Fibroblast of skin of abdomen (primary cell): Measurements from ENCODE around the gene FNDC5.

Experiments
- DNase-seq: peaks from one replicate; pipeline ENCODE4 v3.0.0-alpha.2; 2013

The FNDC5 gene

DNA sequence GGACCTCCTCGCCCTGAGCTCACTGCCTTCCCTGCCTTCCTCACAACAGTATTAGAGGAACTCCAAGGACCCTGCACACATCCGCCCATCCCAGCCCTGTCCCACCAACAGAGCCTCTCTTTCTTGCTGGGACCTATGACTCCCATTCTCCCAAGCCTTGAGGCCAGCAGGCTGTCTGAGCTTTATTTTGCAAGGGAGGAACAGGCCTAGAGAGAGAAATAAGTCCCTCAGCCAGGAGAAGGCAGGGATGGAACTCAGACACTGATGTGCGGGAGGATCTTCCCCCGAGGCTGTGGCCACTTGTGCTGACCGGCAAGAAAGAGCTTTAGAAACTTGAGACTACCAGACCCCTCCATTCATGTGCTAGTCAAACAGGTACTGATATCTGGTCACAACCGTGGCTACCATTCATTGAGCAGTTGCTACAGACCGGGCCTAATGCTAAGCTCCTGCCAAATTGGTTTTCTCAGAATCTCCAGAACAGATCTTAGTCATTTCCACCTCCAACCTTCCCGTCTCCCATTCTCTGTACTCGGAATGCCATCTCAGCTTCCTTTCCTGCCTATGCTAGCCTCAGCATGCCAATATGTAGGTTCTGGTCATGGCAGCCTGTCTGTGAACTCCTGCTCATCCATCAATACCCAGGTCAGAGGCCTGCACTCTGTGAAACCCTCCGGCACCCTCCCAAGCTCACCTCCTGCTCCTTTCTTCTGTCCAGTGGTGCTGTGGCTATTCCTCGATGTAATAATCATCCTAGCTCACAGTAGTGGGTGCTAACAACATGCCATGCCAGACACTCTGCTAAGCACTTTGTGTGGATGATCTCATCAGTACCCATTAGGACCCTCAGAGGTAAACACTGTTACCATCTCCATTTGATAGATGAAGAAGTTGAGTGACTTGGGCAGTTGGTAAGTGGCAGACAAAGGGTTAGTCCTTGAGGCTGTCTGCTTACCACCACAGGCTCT, 26.7 kb upstream of the FNDC5 start:
- no peak for DNase-seq

DNA sequence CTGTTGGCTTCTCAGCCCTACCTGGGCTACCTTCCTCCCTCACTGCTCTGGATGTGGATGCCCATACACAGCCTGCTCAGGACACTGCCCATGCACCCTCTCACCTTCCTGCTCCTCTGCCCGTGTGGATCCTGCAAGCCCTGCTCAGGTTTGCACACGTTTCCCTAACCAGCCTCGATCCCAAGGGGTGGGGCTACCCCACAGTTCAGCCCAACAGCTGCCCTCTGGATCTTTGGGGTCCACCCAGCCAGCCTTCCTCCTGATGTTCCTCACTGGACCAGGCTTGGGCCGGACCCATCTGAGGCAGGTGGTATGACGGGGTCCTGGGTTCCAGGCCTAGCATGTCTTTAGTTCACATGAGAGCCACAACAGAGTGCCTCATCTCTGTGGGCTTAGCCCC, 25.7 kb upstream of the FNDC5 start:
- DNase-seq = no peak

DNA sequence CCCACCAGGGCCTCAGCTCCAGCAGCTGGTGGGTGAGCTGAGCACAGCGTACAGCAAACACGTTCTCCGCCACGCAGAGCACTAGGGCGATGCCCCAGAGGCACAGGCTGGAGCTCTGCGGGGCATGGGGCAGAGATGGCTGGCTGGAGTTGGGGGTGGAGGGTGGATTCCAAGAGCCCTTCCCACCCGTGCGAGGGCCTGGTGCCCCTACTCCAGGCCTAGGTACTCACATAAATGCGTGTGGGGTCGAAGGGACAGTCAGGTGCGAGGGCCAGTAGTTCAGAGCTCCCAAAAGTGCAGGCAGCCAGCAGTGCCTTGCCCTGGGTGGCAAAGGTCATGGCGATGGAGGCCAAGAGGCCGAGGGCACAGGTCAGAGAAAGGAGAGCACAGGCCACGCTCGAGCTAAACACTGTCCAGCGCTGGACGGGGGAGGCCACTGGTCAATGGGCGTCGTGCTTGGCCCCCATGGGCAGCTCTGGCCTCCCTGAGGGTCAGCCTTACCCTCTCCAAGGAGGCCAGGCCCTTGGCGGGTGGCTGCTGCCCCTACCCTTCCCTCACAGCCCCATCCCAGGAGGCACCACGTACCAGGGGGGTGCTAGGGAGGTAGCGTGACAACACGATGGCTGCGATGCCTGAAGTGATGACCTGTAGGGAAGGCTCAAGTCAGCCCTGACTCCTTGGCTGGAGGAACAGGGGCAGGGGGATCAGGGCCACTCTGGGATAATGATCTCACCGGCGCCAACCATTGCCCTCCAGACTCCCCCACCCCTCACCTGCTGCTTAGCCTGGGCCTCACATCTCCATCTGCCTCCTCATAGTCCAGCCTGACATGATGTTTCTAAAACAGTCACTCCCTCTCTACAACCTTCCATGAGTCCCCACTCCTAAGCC, 24.9 kb upstream of the FNDC5 start:
- DNase-seq = no peak

DNA sequence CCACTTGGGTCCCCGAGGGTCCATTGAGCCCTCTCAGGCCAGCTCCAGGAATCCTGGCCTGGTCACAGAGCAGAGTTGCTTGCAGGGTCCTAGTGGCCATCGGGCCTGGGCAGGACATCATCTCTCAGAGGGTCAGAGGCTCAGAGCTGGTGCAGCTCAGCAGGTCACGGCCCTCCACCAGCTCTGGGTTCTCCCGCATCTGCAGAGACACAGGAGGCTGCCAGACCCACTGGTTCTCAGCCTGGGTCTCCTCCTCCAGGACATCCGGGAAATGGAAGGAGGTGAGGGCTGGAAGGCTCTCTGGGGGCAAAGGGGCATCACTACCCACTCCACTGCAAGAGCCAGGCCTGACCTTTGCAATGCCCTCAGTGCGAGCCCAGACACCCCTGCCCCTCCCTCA, 24.0 kb upstream of the FNDC5 start:
- no peak for DNase-seq

DNA sequence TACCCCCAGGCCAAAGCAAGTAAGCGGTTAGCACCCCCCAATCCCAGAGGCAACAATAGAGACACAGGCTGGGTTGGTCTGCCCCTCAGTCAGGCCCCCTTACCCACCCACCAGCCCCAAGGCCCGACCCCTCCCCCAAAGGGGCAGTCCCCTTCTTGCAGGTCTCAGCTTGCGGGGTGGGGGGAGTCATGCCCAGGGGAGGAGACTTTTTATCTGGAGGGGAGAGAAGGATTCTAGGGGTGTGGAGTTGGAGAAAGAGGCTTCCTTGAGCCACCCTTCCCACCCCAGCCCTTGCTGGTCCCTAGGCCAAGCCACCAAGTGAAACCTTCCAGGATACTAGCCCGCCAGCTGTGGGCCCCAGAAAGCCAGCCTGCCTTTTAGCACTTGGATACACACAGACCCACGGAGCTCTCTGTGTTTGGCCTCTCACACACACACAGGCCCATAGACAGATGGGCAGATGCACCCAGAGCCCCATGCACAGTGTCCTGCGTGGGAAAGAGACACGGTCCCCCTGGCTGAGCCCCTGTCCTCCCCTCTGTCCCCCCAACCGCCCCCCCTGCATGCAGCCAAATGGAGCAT, 23.4 kb upstream of the FNDC5 start:
- no peak for DNase-seq

DNA sequence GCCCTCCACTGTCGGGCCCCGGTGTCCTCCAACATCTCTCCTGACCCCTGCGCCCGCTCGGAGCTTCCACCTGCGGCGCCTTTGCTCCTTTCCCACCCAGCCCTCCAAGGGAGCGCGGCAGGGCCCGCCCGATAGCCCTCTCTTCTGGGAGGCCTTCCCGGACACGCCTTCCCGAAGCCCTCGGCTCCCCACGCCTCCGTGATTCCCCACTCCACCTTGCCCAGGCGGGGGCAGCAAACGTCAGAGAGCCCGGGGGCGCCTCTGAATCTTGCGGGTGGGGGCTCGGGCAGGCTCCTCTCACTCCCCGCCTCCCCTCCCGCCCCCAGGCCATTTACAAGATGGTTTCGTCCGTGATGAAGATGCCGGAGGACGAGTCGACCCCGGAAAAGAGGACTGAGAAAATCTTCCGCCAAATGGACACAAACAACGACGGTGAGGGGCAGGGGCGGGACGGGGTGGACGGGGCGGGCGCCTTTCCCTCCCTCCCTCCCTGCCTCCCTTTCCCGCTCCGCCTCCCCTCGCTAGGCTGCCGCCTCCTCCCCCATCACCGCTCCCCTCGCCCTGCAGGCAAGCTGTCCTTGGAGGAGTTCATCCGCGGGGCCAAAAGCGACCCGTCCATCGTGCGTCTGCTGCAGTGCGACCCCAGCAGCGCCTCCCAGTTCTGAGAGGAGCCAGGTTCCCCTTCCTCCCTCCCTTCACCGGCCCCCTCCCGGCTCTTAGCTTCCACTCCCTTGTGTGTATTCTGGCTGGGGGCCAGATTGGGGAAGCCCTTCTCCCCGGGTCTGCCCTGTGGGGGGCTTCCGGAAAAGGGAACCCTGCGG, 22.7 kb upstream of the FNDC5 start:
- peak; percentile 22 for DNase-seq

DNA sequence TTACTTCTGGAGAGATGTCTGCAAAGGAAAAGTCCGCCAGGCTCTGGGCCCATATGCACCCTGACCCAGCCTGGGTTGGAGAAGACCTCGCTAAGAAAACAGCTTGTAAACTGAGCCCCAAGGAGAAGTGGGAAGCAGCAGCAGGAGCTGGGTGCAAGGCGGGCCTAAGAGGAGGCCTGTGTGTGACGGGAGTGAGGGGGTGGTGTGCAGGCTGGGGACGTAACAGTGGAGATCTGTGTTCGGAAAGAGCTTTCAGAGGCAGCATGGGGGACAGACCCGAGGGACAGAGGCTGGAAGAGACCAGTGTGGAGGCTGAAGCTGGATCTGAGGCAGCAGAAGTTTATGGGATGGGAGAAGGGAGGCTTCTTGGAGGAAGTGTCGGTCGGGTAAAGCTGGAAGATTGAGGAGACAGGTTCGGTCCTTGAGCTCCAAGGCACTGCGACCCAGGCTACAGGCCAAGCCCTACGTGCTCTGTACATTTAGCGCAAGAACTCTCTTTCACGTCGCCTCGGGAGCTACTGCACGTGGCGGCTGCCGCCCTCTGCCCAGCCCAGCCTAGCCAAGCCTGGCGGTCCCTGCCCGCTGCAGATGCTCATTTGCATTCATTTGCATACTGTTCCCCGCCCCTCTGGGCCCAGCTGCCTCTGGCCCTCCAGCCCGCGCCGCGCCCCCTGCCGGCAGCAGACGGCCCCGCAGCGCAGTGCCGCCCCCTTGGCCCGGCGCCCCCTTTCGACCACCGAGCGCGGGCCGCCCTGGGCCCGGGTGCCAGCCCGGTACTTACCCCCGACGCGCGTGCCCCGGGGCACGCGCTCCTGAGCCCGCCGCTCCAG, 21.9 kb upstream of the FNDC5 start:
- peak; percentile 21 for DNase-seq

DNA sequence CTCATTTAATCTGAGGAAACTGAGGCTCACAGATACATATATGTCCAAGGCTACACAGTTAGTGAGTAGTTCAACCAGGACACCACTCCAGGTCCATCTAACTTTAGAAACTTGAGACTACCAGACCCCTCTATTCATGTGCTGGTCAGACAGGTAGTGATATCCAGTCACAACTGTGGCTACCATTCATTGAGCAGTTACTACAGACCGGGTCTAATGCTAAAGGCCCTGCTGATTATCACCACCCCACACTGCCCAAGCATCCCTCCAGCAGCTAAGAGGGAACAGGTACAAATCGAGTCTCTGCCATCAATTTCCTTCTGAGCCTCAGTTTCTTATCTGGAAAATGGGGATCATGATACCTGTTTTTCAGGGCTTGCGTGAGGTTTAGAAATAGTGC, 20.9 kb upstream of the FNDC5 start:
- DNase-seq = no peak

DNA sequence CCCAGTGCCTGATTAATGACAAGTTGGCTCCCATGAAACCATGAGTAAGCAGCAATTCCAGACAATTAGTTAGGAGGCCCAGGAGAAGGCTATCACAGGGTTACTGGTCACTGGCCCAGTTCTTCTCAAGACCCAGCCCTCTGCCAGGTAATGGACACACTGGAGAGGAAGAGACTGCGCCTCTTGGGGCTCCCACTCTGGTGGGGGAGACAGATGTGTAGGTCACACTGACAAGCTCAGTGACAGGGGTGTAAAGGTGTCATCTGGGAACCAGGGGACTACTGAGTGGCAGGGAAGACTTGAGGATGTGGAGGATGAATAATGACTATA, 20.5 kb upstream of the FNDC5 start:
- DNase-seq = no peak

DNA sequence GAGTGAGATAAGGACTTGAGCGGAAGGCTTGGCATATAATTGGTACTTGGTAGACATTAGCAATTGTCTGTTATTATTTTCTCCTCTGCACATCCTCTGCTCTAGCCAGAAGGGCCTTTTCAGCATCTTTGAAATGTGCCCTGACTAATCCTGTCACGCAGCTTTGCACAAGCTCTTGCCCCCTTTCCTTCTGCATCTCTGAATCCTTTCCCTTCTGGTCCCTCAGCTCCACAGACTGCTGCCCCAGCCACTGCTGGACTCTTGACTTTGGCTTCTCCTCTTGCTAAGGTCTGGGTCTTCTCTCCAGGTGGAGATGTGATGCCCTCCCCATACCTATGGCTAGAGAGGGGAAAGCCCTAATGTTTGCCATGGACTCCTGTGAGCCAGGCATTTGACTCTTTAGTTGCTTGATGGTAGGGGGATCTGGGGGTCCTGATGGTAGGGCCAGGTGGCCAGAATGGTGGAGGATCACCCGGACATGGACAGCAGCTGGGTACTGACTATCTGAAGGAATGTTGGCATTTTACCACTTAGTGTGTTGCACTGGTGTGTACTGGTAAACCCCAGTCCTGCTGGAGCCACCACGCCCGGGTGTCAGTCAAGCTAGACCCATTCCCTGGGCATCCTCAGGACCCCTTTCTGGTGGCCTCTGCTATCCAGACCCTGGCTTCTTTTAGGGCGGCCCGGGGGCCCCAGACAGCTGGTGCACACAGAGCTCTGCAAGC, 20.0 kb upstream of the FNDC5 start:
- DNase-seq = no peak

DNA sequence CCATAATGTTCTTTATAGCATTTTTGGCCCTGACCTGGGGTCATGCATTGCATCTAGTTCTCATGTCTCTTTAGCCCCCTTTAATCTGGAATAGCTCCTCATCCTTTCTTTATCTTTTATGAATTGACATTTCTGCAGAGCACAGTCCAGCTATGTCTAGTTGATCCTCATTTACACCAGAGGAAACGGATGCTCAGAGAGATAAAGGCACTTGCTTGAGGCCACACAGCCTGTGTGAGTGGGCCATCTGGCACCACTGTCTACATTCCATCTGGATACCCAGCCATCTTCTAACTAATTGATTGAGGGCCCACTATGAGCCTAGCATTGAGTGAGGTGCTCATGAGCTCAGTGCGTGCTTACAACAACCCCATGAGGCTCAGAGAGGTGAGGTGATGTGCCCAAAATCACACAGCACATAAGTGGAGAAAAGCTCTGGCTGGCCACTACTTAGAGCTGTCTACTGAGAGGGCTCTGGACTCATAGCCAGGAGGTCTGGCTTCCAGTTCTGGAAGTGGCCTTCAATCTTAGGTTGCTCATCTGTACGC, 19.1 kb upstream of the FNDC5 start:
- DNase-seq = no peak

DNA sequence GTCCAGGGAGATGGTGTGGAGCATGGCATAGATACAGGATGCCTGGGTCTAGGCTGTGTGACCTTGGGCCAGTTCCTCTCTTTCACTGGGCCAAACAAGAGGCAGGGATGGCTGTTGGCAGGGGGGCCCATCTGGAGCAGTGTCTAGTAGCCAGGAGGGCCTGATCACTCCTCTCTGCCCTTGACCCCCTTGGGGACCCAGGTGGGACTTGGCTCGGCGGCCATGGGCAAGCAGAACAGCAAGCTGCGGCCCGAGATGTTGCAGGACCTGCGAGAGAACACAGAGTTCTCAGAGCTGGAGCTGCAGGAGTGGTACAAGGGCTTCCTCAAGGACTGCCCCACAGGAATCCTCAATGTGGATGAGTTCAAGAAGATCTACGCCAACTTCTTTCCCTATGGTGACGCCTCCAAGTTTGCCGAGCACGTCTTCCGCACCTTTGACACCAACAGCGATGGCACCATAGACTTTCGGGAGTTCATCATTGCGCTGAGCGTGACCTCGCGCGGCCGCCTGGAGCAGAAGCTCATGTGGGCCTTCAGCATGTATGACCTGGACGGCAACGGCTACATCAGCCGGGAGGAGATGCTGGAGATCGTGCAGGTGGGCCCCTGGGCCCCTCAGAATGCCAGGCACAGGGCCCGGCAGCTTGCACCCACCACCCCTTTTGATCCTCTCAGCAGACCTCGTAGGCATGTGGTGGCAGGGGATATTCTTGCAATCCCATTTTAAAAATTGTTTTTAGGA, 18.1 kb upstream of the FNDC5 start:
- no peak for DNase-seq

DNA sequence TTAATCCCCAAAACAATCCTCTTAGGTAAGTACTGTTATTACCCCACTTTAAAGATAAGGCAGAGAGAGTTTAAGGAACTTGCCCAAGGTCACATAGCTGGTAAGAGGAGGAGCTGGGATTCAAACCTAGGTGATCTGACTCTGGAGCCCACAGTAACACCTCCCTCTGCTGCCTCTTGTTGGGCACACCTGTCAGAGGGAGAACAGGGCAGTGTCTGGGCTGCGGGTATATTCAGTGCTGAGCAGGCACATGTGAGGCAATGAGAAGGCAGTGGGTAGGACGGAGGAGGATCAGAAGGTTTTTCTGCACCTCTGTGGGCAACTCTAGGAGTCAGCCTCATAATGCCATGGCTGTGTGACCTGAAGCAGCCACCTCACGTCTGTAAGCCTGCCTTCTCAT, 17.4 kb upstream of the FNDC5 start:
- DNase-seq = no peak

DNA sequence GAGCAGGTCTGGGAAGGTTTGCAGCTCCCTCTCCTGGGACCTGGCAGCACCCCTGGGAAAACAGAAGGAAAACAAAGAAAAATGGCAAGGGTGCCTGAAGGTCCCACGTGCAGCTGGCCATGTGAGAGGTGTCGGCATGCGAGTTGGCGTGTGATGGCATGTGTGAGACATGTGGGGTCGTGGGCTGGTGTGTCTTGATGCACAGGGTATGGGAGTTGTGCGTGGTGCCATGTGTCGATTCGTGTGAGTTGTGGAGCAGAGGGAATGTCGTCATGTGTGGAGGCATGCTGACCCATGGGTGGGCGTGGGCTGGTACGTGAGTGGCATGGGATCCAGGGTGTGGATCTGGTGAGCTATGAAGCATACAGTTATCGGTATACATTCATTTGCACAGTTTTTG, 16.9 kb upstream of the FNDC5 start:
- DNase-seq = no peak

DNA sequence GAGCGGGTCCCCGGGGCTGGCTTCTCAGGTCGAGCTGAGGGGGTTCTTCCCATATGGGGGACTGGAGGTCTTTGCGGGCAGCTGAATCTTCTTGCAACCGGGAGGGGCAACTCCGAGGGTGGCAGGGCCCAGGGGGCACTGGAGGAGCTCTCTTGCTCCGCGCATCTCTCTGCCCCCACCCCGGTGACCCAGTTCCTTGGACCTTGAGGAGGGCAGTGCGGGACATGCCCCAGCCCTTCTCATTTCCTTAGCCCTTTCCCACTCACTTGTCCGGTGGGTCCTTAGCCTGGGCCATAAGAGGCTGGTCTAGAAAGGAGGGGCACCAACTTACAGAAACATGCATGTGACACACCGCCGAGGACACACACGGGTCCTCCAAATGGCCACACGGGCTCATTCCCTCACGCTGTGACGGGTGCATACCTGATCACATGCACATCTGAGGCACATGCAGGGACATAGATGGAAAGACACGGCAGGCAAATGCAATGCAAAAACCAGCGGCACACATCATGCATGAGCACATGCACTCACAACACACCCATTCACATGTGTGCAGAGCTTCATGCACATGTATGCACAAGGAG, 16.2 kb upstream of the FNDC5 start:
- no peak for DNase-seq

DNA sequence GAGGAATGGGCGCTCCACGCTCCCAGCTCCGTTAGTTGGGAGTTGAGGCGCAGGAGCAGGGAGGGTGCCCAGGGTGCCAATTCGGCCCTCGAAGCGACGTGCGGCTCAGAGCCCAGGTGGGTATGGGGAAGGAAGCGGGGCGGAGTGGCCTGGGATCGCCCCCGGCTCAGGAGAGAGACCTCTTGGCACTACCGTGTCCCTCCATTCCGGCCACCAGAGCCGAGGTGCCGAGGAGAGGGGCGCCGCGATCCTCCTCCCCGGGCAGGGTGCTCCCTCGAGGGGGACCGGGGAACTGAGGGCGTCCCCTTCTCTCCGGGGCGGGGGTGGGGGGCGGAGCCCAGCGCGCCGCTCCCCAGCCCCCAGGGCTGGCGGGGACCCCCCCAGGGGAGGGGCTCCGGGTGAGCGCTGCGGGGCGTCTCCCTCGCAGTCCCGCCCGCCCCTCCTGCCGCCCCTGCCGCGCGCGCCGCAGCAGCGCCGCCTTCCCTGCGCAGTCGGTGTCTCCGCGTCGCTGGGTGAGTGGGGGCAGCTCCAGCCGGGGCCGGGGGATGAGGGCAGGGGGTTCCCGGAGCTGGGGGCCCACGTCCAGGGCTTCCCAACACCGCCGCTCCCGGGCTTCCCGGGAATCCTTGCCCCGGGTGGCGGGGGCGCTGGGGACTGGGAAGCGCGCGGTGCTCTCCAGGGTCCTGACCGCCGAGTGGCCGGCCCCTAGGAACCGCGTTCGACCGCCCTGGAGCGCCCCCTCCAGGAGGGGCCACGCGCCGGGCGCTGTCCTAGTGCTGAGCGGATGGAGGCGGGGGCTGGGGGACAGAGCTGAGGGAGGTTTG, 15.5 kb upstream of the FNDC5 start, which contains the start of gene HPCA:
Gene HPCA (plus strand): TSS at position 488 of the 824 bp plus-strand sequence. CDS start 2,408 bp downstream, outside the sequence.
- peak; percentile 39 for DNase-seq

DNA sequence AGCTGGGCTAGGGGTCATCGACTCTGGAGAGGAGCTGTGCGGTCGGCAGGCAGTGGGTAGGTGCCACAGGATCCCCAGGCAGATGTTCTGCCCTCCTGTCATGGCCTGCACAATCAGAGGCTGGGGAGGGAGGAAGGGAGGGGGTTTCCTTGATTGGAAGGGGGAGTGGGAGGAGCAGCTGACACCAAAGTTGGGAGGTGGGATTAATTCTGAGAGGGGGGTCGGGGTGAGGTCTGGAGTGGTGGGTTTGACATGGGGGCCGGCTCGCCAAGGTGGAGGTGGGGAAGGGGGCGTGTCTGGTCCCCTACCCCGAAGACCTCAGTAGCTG, 14.9 kb upstream of the FNDC5 start:
- DNase-seq = no peak

DNA sequence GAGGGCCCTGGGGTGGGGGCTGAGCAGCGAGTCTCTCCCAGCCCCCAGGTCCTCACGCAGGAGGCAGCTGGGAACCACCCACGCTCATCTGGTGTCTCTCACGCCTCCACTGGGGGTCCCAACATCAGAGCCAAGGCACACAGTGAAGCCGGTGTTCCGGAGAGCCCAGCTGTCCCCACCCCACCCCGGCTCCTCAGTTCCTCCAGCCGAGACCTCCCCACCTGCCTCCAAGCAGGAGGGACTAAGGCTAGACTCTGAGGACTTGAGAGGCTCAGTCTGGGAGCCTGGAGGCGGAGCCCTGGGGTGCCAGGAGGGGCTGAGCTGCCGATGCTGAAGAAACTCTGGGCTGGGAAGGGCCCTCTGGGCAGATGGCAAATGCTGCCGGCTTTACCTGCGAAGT, 14.0 kb upstream of the FNDC5 start:
- no peak for DNase-seq

DNA sequence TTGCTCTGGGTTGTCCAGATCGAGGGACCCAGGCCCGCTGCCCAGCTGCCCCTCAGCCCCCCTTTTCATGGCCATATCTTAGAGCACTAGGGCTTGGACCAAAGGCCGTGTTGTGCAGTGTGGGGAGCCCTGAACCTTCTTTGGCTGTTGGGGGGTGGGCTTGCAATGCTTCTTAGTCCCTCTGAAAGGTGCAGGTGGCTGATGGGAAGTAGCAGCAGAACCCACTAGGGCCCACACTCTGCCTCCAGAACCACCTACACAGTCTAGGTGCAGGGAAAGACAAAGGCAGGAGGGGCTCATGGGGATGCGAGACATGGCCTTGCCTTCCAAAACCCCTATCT, 13.3 kb upstream of the FNDC5 start:
- DNase-seq = no peak
